HEK293T (cell line): ENCODE measurements around the gene TTLL9.

Experiments
- ARNT ChIP-seq: fragments of 450-650 bp; IDR thresholded peaks from 2 replicates; pipeline ENCODE4 v1.6.1; 2017; ENCODE audit warnings: mild to moderate bottlenecking
- BHLHE40 ChIP-seq: fragments of 450-650 bp; IDR thresholded peaks from 2 replicates; pipeline ENCODE4 v1.6.1; 2016; ENCODE audit warnings: mild to moderate bottlenecking, moderate library complexity, borderline replicate concordance
- CTBP1 ChIP-seq: fragments of 450-650 bp; IDR thresholded peaks from 2 replicates; pipeline ENCODE4 v1.6.1; 2016; ENCODE audit warnings: borderline replicate concordance
- ELF4 ChIP-seq: fragments of 450-650 bp; IDR thresholded peaks from 2 replicates; pipeline ENCODE4 v1.6.1; 2017; ENCODE audit warnings: antibody characterized with exemption
- FOXA1 ChIP-seq: fragments of 450-650 bp; IDR thresholded peaks from 2 replicates; pipeline ENCODE4 v1.6.1; 2016; ENCODE audit warnings: mild to moderate bottlenecking
- FOXK2 ChIP-seq: fragments of 450-650 bp; IDR thresholded peaks from 2 replicates; pipeline ENCODE4 v1.6.1; 2016; ENCODE audit warnings: mild to moderate bottlenecking
- FOXM1 ChIP-seq: fragments of 450-650 bp; IDR thresholded peaks from 2 replicates; pipeline ENCODE4 v1.6.1; 2017; ENCODE audit warnings: mild to moderate bottlenecking, borderline replicate concordance
- HDGF ChIP-seq: fragments of 450-650 bp; IDR thresholded peaks from 2 replicates; pipeline ENCODE4 v1.6.1; 2017; ENCODE audit warnings: antibody characterized with exemption, borderline replicate concordance
- L3MBTL2 ChIP-seq: fragments of 450-650 bp; conservative IDR thresholded peaks from 2 replicates; pipeline ENCODE4 v1.6.1; 2016; ENCODE audit warnings: mild to moderate bottlenecking
- NFRKB ChIP-seq: fragments of 450-650 bp; IDR thresholded peaks from 2 replicates; pipeline ENCODE4 v1.6.1; 2016; ENCODE audit warnings: mild to moderate bottlenecking, moderate library complexity
- SP1 ChIP-seq: fragments of 450-650 bp; IDR thresholded peaks from 2 replicates; pipeline ENCODE4 v1.6.1; 2017
- SUZ12 ChIP-seq: fragments of 450-650 bp; IDR thresholded peaks from 2 replicates; pipeline ENCODE4 v1.6.1; 2016; ENCODE audit warnings: mild to moderate bottlenecking
- TARDBP ChIP-seq: fragments of 450-650 bp; IDR thresholded peaks from 2 replicates; pipeline ENCODE4 v1.6.1; 2016
- ZNF384 ChIP-seq: fragments of 450-650 bp; IDR thresholded peaks from 2 replicates; pipeline ENCODE4 v1.6.1; 2016

DNA sequence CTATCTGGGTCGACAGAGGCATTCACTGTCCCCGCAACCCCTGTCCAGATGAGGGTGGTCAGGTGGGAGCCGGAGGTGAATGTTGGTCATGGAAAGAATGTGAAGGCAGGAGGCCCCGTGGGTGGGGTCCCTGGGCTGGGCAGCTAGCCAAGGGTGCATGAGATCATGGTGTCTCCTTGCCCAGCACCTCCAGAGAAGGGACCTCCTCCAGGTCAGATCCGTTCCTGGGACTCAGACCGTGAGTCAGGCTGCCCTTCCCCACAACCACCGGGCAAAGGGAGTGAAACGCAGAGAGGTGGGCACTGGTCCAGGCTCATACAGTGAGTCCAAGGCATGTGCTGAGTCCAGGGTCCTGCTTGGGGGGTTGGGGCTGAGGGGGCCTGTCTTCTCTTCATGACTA is 28.5 kb upstream of the TTLL9 start:
- TF ChIP-seq L3MBTL2 (no peak), FOXK2 (no peak), BHLHE40 (no peak), ELF4 (no peak), SUZ12 (no peak), SP1 (no peak), CTBP1 (no peak), FOXA1 (no peak), ARNT (no peak), HDGF (no peak), ZNF384 (no peak), TARDBP (no peak), FOXM1 (no peak), NFRKB (no peak)
